Posterior vena cava (tissue), 2 donors: ENCODE results near the gene OGG1. TPM values are rescaled to one million over a fixed set of nuclear protein-coding genes. Genes with fewer than 3 reads are reported as not detected.

Experiments used
- DNase-seq: peaks from one replicate; pipeline ENCODE4 v3.0.0-alpha.2; 2020; ENCODE audit warnings: low spot score
- intact Hi-C, 2 donors: fragments of 100-400 bp; cut with DNase I; formaldehyde crosslinking; loops; one replicate each; pipeline versions ENCODE4 v1.14.1 to v1.14.2; 2022 to 2023
- long read RNA-seq, 2 donors: library from polyadenylated mRNA; unstranded; transcript quantifications; one replicate each; pipeline ENCODE4 v2.0.0, GENCODE V29; 2020 to 2021
- total RNA-seq, 2 donors: library from RNA; stranded (reverse); fragmentation: NEBNext Ultra II Directional; extraction: Animal tissue kit (Norgen Biotek cat#: 25700); gene quantifications; one replicate each; pipeline ENCODE4 v1.2.1, GENCODE V29; 2021
- donor health status: DM: yes; HTN: yes; CAD: no.
- donor health status: DM: yes; HTN: yes; CAD: no.

OGG1 gene
- total RNA-seq = 10 to 100 TPM; 15.4 to 23.4 TPM
- long read RNA-seq, donor 1, full-length matches to known transcripts = 7 of 9 reads
- long read RNA-seq, donor 1, partial matches to known transcripts = 0 of 9 reads
- long read RNA-seq, donor 1, other reads (novel, unspliced or antisense) = 2 of 9 reads
- long read RNA-seq, donor 2, transcript OGG1-203 (7 exons, 2,220 nt) = major isoform, 11 of 38 reads
- long read RNA-seq, donor 2, transcript OGG1-205 (7 exons, 1,744 nt) = minor isoform, 8 of 38 reads
- long read RNA-seq, donor 2, partial matches to known transcripts = 5 of 38 reads
- long read RNA-seq, donor 2, other reads (novel, unspliced or antisense) = 7 of 38 reads

DNA sequence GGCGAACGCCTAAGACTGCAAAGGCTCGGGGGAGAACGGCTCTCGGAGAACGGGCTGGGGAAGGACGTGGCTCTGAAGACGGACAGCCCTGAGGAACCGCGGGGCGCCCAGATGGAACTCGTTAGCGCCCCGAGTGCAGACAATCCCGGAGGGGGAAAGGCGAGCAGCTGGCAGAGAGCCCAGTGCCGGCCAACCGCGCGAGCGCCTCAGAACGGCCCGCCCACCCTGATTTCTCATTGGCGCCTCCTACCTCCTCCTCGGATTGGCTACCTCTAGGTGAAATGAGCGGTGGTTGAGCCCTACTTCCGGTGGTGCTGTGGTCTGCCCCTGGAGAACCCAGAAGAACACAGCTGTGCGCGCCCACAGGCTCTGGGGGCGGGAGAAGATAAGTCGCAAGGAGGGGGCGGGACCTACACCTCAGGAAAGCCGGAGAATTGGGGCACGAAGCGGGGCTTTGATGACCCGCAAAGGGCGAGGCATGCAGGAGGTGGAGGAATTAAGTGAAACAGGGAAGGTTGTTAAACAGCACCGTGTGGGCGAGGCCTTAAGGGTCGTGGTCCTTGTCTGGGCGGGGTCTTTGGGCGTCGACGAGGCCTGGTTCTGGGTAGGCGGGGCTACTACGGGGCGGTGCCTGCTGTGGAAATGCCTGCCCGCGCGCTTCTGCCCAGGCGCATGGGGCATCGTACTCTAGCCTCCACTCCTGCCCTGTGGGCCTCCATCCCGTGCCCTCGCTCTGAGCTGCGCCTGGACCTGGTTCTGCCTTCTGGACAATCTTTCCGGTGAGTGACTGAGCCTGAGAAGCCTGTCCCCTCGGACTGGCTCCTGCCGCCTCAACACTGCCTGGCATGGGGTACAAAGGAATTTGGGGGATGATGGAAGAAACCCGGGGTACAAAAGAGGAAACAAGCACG lies at the start of gene OGG1:
Gene OGG1 (plus strand): TSS at position 308 of the 911 bp plus-strand sequence. CDS start 335 bp downstream, at position 643.
- intact Hi-C loops = no loop called here
- peak; percentile 99 for DNase-seq

DNA sequence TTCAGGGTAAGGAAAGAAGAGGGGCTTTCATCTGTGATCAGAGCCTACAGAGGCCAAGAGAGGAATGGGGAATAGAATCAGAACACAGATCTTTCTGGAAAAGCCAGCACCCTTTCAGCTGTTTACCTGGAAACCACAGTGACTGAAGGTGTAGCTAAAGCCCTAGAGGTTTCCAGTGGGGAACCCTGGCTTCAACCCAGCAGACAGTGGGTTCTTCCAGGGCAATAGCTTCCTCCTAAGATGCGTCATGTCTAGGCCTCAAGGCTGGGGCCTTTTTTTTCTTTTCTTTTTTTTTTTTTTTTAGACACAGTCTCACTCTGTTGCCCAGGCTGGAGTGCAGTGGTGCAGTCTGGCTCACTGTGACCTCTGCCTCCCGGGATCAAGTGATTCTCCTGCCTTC lies 49.2 kb upstream of the OGG1 start:
- DNase-seq = peak; percentile 52
- intact Hi-C loops = no loop called here

DNA sequence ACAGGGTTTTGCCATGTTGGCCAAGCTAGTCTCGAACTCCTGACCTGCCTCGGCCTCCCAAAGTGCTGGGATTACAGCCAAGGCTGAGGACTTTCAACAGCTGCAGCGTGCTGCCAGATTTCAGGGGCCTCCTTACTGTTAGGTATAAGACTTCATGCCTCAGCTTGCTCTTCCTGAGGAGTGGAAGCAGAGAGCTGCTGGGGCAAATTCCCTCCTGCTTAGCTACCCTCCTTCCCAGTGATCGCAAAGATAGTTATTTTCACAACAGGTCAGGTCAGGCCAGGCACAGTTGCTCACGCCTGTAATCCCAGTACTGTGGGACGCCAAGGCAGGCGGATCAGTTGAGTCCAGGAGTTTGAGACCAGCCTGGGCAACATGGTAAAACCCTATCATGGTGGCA lies 48.7 kb upstream of the OGG1 start:
- intact Hi-C loops = no loop called here
- DNase-seq = peak; percentile 35

DNA sequence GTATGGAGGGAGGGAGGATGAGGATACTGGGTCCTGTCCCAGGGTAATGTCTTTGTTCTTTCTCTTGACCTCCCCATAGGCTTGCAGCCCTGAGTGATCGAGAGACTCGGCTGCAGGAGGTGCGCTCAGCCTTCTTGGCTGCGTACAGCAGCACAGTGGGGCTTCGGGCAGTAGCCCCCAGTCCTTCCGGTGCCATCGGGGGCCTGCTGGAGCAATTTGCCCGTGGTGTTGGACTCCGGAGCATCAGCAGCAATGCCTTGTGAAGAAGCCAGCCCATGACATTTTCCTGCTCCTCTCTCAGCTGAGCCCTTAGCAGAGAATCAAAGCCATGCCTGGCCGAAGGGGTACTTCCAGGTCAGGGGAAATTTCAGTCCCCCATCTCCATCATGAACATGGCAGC lies 48.0 kb upstream of the OGG1 start:
- no peak for DNase-seq

DNA sequence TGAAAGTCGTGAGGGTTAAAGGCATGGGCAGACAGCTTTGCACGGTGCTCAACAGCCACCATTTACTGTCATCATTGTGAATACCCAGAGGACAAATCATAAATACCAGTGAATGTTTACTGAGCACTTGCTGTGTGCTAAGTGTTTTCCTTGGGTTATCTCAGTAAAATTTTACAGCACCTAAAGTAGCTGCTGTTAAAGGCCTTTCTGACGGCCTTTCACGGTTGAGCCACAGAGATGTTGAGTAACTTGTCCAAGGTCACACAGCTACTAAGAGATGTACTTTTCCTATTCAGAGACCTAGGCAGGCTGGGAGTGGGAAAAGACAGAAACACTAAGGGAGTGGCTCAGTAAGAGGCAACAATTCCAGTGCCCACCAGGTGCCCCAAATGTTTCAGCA lies 46.5 kb upstream of the OGG1 start:
- intact Hi-C loops = no loop called here

More for the DNA sequence above, 48.0 kb upstream of the OGG1 start:
- intact Hi-C loops = no loop called here

DNA sequence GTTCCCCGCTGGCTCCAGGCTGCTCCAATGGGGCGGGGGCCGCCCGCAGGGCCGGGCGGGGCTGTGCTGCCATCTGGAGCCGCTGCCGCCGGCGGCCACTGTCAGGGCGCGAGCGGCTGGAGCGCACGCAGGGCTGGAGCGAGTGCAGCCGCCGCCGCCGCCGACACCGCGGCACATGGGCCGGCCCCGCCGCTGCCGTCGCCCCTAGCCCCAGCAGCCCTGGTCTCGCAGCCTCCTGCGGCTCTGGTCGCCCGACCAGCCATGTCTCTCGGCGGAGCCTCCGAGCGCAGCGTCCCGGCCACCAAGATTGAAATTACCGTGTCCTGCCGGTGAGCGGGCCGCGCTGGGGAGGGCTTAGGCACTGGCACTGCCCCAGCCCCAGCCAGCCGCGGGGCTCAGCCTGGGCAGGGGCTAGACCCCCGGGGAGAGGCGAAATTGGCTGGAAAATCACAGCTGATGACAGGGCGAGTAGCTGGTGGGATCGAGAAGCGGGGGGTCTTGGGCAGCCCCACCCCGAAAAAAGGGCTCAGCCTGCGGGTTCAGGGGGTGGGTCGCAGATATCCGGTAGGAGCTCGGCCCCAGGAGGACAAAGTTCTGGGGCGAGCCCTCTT lies 45.9 kb upstream of the OGG1 start, which contains the start of gene CPNE9:
Gene CPNE9 (plus strand): TSS at position 98 of the 611 bp plus-strand sequence. CDS start 164 bp downstream, at position 262.
- DNase-seq = peak; percentile 74
- intact Hi-C loops = no loop called here

More for the DNA sequence above, 46.5 kb upstream of the OGG1 start:
- peak; percentile 34 for DNase-seq

DNA sequence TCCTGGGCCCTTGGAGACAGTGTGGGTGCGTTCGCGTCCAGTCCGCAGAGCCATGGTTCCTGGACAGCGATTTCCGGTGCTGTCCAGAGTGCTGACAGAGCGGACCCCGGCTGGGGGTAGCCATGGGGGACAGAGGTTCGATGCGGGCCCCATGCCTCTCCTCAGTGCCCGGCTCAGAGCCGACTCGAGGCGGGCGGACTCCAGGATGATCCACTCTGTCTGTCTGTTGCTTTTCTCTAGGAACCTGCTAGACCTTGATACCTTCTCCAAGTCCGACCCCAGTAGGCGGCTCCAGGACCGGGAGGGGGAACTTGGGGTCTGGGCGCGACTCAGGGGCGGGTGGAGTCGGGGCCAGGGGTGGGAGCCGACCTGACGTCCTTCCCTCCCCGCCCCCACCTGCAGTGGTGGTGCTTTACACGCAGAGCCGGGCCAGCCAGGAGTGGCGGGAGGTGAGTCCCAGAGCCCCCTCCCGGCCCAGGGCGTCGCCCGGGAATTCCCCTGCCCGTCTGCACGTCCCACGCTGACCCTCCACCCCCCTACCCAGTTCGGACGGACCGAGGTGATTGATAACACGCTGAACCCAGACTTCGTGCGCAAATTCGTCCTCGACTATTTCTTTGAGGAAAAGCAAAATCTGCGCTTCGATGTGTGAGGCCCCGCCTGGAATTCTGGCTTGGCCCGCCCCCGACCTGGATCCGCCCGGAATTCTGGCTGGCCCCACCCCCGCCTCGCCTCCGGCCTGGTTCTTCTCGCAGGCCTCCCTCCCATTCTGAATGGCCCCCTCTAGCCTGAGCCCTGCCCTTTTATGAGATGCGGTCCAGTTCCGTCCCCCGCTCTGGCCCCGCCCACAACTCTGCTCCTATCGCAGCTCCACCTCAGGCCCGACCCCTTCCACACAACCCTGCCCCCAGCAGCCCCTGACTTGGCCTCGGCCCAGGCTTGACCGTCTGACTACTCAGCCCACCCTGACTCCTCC lies 45.1 kb upstream of the OGG1 start:
- DNase-seq = peak; percentile 83
- intact Hi-C loops = no loop called here

DNA sequence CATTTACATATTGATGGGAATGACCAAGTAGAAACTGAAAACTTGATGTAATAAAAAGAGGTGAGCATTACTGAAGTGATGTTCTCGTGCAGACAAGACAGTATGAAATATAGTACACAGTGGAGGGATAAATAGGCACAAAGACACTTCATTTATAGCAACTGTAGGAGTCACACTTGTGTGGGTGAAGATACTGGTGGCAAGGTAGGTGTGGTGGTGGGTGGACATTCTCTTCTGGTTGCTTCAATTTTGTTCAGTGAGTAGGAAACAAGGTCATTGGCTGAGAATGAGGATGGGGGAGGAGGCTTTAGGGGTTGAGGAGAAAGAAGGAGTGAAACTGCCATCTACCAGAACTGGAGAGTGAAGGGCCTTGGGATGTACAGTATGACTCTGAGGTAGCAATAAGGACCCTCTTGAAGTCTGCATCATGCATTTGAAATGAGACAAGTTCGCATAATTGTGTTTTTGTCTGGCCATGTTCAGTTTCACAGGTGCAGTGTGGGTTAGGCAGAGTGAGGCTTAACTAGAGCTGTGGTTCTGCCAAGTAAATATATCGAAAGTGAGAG lies 39.5 kb upstream of the OGG1 start:
- no peak for DNase-seq
- intact Hi-C loops = no loop called here

DNA sequence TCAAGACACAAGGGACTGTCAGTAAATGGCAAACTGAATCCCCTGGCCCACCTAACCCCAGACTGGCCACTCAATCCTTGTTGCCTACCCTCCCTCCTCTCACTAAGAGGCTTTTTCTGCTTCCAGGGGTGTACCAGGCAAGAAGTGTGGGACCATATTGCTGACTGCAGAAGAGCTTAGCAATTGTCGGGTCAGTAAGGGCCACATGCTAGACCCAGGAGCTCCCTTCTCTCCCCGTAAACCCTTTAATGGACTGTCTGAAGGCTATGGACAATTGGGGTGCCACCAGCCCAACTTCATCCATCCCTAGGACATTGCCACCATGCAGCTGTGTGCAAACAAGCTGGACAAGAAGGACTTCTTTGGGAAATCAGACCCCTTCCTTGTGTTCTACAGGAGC lies 37.3 kb upstream of the OGG1 start:
- DNase-seq = peak; percentile 31
- intact Hi-C loops = no loop called here

DNA sequence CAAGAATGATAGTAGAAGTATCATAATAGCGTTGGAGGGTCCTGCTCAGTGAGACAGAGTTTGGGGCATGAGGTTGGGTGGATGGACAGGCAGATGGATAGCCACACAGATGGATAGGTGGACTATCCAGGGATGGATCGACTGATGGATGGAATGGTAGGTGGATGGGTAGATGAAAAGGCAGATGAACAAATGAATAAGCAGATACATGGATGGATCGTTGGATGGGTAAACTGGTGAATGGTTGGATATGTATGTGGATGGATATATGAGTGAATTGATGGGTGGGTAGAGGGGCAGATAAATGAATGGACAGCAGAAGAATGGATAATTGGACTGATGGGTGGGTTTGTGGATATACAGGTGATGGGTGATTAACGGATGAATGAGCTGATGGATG lies 36.6 kb upstream of the OGG1 start:
- intact Hi-C loops = no loop called here
- no peak for DNase-seq

DNA sequence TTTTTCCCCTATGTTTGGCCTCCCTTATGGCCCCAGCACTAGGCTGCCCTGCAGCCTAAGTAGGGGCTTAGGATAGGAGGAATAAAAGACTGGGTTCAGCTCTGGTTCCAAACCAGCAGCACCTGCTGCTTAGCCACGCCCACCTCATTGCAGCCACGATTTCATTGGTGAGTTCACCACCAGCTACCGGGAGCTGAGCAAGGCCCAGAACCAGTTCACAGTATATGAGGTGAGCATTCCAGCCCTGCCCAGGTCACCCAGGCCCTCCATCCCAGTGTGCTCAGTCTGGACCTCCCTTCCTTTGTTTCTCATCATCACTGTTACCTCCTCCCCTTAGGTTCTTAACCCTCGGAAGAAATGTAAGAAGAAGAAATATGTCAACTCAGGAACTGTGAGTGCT lies 34.6 kb upstream of the OGG1 start:
- no peak for DNase-seq

DNA sequence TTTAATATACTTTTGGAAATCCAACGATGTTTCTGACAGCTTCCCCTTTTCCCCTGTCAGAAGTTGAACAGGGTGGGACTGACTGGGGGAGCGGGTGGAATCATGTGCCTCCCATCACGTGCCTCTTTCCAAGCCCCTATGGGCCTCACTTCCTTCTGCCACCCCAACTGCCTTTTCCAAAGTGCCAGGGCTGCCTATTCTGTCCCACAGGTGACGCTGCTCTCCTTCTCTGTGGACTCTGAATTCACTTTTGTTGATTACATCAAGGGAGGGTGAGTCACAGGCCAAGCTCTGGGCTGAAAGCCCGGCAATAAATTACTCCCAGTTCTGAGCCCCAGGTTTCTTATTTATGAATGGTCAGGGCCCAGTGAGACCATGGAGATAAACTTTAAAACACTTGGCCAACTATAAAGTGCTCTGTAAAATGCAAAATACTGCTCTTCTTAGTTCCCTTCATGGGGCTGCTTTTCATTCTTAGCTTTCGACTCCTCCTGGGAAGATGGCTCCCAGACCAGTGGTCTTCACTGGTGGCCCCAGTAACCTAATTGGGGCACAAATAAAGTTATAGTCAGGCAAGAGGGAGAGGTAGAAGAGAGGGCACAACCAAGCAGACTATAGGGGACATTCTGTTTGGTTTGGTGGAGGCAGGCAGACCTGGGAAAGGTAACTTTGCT lies 33.9 kb upstream of the OGG1 start:
- peak; percentile 89 for DNase-seq

More for the DNA sequence above, 34.6 kb upstream of the OGG1 start:
- intact Hi-C loops = no loop called here

DNA sequence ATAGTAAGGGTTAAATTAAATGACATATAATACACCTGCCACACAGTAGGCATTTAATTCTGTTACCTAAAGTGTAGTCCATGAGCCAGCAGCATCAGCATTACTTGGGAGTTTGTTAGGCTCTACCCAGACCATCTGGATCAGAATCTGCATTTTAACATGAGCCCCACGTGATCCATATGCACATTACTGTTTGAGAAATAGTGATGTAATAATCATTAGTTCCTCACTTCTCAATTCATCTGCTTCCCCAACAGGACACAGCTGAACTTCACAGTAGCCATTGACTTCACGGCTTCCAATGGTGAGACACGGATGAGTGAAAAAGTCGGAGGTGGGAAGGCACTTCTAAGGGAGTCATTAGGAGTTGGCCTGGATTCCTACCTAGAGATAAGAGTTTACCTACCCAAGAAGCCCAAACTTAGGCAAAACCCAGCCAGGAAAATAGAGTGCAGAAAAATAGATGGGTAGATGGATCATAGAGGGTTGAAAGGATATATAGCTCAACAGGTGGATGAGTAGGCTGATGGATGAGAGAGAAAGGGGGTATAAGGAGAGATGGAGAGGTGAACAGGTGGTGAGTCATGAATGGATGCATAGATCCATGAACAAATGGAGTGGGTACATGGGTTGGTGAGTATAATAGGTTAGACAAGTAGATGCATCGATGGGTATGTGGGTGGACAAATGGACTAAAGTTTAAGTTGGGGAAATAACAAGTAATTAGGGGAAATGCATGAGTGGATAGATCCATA lies 32.8 kb upstream of the OGG1 start:
- DNase-seq = no peak
- intact Hi-C loops = no loop called here

More for the DNA sequence above, 33.9 kb upstream of the OGG1 start:
- intact Hi-C loops = no loop called here

DNA sequence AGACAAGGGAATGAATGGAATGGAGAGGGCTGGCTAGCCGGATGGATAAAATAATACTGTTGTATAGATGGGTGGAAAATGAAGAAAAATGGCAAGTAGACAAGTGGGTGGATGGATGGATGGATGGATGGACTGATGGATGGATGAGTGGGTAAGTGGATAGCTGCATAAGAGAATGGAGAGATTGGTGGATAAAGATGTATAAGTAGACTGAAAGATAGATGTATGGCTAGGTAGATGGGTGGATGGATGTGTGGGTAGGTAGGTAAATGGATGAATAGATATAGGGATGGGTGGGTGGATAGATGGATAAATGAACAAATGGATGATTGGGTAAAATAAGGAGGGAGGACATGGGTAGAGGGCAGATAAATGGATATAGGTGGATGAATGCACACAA lies 32.2 kb upstream of the OGG1 start:
- intact Hi-C loops = no loop called here
- DNase-seq = no peak

DNA sequence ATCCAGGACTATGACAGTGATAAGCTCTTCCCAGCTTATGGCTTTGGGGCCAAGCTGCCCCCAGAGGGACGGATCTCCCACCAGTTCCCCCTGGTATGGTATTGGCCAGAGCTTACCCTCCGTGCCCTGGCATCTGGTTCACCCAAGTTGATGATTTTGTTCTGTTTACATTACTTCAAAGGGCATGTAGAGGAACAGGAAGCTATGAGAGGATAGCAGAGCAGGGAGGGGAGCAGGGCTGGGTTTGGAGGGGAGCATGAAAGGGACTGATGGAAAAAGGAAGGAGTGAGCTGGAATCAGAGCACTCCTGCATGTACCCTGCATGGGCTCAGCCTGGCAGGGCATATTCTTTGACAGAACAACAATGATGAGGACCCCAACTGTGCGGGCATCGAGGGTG lies 31.6 kb upstream of the OGG1 start:
- DNase-seq = no peak
- intact Hi-C loops = no loop called here

DNA sequence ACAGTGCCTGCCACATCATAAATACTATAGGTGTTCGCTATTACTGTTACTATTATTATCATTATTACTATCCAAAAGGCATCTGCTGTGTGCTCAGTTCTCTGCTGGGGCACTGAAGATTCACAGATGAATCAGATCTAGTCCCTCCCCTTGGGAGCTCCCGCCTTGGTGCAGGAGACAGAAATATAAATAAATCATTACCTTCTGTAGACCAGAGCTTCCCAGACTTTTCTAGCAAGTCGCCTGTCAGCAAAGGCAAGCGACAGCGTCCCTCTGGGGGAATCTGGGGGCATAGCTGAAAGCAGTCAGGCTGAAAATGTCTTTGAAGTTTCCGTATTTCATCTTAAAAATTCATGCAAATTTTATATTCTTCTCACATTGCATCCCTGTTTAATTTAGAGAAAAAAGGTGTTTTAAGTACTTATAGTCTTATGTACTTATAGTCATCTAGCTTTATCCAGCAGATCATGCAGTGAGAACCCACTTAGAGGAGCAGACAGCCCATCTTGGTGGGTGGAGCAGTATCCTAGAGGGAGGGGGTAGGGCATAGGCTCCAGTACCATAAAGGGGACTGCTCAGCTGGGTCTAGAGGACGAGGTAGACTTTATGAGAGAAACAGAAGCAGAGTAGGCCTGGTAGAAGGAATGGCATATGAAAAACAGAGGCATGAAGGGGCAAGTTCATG lies 28.6 kb upstream of the OGG1 start:
- intact Hi-C loops = no loop called here
- DNase-seq = no peak

DNA sequence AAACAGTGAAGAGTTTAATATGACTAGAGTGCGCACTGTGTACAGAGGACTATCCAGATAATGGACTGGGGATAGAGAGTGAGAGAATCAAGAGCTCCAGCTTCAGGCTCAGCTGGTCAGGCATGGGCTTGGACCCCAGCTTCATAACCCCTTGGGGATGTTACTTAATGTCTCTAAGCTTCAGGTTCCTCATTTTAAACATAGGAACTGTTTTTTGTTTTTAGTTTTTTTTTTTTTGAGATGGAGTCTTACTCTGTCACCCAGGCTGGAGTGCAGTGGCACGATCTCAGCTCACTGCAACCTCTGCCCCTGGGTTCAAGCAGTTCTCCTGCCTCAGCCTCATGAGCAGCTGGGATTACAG lies 28.1 kb upstream of the OGG1 start:
- no peak for DNase-seq
- intact Hi-C loops = no loop called here
